GM19455 (cell line): Measurements from ENCODE around the gene TBC1D22A.
"Not testable (repeated sequence)": the region's sequence is repeated elsewhere in the genome, so short reads cannot be mapped to it uniquely, and the experiment has no call there.

Source experiments
- ATAC-seq: cut with Tn5 transposase; IDR thresholded peaks from one replicate; pipeline ENCODE4 v1.9.1; 2021; ENCODE audit not compliant: unreplicated experiment

Gene TBC1D22A

GRCh38 chr22:46810856-46811786 lies 48.7 kb downstream of the TBC1D22A start:
- no peak for ATAC-seq

DNA sequence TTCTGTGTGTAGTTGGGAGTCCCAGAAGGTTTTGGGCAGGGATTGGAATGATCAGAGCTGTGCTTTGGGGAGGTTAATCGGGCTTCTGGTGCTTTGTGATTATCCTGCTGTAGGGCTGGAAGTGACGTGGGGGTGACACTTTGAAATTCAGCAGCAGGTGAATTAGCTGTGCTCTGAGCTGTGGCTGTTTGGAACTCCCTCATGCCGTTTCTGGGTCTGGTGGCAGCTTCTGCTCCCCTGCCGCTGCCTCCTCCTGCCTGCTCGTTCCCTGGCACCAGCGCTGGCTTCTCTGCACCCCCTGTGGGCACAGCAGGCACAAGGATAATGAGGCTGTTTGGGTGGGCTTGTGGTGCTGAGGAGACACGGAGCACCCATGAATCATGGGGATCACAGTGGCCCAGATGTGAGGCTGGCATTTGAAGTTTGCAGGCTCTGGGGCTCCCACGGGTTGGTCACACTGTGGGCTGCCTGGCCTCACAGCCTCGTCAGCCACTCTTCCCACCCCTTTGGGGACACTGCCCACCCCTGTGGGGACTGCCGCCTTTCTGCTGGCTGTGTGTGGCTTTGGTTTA lies 49.7 kb downstream of the TBC1D22A start:
- no peak for ATAC-seq

DNA sequence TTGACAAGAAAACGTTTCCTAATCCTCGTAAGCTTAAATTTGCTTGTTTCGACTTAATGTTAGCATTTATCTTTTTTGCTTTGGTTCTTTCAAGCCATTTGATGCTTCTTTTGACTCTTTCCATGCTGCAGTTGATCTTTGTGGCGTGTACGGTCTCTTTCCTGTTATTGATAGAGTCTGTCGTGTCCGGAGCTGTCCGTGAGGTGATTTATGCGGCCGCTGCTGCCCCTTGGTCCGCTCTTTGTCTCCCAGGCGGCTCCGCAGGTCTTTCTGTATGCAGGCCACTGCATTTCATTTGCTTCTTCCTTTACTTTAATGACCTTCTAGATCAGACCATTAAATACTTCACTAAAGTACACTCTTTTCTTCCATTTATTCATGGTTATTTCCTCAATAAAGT lies 50.3 kb downstream of the TBC1D22A start:
- ATAC-seq = no peak

GRCh38 chr22:46813816-46814597 lies 51.6 kb downstream of the TBC1D22A start:
- ATAC-seq = no peak

DNA sequence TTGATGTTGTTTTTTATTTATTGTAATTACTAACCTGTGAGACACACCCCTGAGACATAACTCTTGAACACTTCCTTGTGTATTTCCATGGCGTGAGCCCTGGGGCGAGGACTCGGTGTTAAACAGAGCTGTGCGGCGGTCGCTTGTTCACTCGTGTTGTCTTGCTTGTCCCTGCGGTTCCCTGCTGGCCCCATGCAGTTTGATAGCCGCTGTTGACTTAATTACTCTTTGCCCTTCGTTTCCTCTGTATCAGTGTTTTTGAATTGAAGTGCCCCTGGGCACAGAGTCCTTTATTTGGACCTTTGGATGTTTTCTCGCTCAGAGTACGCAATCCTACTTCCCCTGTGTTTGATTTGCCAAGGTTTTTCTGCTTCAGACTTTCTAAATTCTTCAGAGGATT lies 52.7 kb downstream of the TBC1D22A start:
- no peak for ATAC-seq

GRCh38 chr22:46815559-46815895 lies 53.1 kb downstream of the TBC1D22A start:
- no peak for ATAC-seq

- ATAC-seq = no peak
These were observed 53.7 kb downstream of the TBC1D22A start for GRCh38 chr22:46815896-46816731.

DNA sequence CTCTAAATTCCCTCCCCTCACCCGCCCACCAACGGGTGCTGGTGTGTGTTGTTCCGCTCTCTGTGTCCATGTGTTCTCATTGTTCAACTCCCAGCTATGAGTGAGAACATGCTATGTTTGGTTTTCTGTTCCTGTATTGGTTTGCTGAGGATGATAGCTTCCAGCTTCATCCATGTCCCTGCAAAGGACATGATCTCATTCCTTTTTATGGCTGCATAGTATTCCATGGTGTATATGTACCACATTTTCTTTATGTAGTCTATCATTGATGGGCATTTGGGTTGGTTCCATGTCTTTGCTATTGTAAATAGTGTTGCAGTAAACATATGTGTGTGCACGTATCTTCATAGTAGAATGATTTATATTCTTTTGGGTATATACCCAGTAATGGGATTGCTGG lies 54.9 kb downstream of the TBC1D22A start:
- ATAC-seq = not testable (repeated sequence)

- no peak for ATAC-seq
These were observed 60.8 kb downstream of the TBC1D22A start for GRCh38 chr22:46823248-46823647.

DNA sequence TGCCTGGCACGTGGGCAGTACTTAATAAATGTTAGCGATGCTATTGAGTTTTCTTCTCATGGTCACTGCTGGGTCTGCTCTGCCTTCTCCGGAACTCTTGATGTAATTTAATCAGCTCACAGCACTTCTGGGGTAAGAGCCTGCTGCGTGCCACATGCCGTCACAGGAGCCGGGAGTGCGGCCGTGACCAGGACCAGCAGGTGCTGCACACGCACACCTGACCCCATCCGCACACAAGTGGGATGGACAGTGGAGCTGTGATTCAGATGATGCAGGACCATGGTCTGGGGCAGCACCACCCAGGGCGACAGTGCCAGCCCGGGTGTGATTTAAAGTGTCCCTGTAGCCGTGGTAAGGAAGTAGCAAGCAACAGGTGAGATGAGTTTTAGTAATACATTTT lies 61.2 kb downstream of the TBC1D22A start:
- ATAC-seq = no peak

- no peak for ATAC-seq
These were observed 62.0 kb downstream of the TBC1D22A start for GRCh38 chr22:46824344-46824909.

DNA sequence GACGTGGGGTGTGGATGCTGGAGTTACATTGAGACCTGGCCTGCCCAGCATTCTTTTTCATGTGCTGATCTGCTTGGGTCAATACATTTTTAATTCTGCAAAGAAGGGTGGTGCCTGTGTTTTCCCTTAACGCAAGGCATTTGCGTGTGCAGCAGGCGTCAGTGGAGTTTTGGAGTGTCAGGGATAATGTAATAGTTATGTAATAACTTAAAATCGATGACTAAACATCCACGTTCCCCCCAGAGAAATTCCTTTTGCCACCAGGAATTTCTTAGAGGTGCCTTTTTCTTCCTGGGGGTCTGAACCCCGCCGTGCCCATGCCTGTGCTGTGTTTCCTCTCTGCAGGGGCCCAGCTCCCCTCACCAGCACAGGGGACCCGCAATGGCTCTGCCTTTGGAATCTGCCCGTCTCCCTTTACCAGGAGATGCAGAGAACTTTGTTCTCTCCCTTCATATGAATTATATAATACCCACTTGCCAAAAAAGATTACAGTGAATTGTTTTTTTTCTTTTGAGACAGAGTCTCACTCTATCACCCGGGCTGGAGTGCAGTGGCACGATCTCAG lies 62.6 kb downstream of the TBC1D22A start:
- ATAC-seq = no peak

GRCh38 chr22:46826438-46827135 lies 64.1 kb downstream of the TBC1D22A start:
- no peak for ATAC-seq

- no peak for ATAC-seq
These were observed 64.8 kb downstream of the TBC1D22A start for GRCh38 chr22:46827136-46827780.

- ATAC-seq = no peak
These were observed 65.3 kb downstream of the TBC1D22A start for GRCh38 chr22:46827781-46828180.

GRCh38 chr22:46828323-46828900 lies 66.0 kb downstream of the TBC1D22A start:
- ATAC-seq = no peak

DNA sequence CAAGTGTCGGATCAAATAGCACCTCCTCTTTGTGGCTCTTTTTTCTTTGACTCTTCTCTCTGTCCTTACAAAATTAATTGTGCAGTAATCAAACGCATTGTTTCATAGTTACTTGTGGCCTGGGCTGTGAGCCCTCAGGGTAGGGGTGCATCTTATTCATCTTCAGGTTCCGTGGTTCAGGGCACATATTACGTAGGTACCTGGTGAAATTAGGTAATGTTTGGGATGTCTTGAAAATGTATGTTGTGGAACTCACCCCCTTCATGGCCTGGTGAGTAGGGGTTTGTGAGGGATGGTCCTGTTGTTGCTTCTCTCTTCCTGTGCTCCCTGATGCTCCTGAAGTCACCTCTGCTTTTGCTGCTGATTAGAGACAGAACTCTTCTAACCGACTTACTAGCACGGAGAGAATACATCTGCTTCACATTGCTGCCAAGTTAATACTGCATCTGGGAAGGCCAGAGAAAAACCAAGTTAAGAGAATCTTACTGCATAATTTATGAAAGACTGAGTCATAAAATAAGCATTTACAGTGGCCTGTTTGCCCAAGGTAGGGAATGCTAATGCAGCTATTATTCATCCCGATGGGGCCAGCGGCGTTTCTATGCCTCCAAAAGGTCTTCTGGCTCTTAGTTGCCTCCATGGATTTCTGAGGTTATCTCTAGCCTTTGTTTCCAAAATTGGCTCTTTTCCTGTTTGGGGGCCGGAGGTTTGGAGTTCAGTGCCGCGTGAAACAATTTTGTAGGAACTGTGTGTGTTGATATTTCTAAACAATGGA lies 66.9 kb downstream of the TBC1D22A start:
- ATAC-seq = no peak
